GM12872 (cell line): Measurements from ENCODE around the gene KRTAP20-2.

Experiments
- CTCF ChIP-seq: IDR thresholded peaks from 3 replicates; pipeline ENCODE4 v1.5.1; 2011; ENCODE audit warnings: low read depth, mild to moderate bottlenecking, low read length, moderate library complexity; ENCODE audit not compliant: insufficient read depth

The KRTAP20-2 gene

DNA sequence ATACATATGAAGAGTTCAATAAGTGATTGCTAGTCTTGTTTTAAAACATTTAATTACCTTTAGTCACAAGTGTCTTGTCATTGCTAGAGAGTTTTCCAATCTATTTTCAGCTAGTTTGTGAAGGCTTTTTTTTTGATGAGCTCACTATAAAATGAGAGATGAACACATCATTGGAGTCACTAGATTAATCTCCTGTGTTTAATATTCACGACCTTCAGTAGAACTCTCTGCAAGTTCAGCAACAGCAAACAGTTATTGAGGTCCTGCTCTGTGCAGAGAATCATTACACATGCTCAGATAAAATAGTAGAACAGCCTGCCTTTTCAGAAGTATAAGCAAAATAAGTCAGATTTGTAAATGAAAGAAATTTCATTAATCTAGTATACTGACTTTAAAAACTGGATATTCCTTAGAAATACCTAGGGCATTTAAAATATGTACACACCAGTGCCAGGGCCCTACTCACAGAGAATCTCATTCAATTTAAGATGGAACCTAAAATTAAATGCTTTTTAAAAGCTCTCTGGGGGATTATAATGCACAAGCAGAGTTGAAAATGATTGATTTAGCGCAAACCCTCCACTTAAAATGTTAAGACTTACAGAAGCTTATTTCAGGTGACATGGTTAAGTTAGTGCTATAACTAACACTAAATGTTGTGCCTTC is 38.1 kb downstream of the KRTAP20-2 start:
- no peak for TF ChIP-seq CTCF

DNA sequence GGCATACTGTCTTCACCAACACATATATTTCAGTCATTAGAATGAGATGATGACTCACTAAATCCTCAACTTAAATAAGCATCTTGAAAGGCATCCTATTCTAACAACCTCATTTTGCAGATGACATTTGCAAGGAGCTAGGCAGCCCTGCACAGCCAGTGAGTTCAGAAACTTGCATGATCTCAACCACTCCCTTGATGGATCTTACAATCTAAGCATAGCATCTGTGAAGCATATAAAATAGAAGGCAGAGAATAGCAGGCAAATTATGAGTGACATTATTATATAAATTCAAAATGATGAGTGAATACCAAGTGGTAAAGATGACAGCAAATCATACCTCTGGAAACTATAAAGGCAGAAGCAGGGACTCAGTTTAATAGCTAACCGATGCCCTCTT is 39.3 kb downstream of the KRTAP20-2 start:
- TF ChIP-seq CTCF: no peak

DNA sequence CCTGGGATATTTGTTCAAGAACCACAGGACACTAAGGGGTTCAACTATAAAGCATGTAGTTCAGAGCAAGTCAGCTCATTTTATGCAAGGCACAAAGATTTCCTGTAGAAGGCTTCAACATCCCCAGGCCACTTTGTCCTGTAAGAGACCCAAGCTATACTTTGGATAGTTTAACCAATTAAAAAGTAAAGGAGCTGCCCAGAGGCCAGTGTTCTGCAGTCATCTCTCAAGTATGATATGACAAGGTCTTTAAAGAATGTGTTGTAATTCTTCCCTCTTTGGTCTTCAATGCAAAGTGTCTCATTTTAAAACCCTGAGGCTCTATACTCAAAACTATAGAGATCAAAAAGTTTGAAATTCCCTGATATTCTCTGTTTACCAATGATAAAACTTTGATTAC is 41.7 kb downstream of the KRTAP20-2 start:
- TF ChIP-seq CTCF: no peak

GRCh38 chr21:30680586-30680985 is 45.6 kb downstream of the KRTAP20-2 start:
- TF ChIP-seq CTCF: no peak

DNA sequence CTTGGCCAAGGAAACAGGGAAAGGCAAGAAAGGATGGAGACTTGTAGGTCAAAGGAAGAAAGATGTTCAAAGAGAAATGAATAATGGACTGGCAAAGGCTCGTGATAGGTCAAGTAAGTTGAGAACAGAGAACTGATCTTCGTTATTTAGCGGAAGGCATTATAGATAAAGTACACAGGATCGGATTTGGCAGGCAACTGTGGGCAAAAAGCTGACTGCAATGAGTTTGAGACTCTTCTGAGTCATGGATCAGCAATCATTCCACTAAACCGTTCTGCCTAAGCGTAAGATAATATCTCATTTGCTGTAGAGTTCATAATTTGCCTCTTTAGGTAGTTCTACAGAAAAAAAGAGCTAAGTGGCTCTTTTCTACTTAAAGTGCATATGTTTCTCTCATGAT is 49.5 kb downstream of the KRTAP20-2 start:
- TF ChIP-seq CTCF: no peak
